ENCODE results near the gene MLIP. TPM values are rescaled to one million over a fixed set of nuclear protein-coding genes. Genes with fewer than 3 reads are reported as not detected.

The MLIP gene
- total and polyA plus RNA-seq, 2 experiments from 2014 or later: not detected

DNA sequence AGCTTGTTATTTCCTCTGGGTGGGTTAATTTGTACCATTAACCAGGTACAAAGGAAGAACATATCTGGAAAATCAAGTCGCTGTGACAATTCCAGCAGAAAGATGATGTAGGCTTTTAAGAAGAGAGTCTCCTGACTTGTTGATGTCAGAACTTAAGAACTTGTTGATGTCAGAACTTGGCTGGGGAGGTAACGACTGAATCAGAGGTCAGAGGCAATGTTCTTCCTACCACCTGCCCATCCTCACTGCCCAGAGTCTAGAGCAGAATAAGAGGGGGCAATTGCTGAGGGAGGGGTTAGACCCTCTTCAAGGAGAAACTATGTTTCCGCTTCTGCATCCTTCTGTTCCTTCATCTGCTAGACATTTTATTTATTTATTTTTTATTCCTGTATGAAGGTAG lies 18.9 kb downstream of the MLIP start:
- Histone ChIP-seq H3K36me3 (ENCODE audit: insufficient read depth) (no peaks in the 10 kb centered on the region), H2AFZ (no peak overlapping the region), H3K4me2 (no peak overlapping the region), H4K20me1 (replicated peaks; ENCODE audit: insufficient read depth) (no peaks in the 10 kb centered on the region), H3K4me1 (ENCODE audit: insufficient read depth) (0 out of 2 replicates have a peak, but pooled peaks cover 3% of the 10 kb centered on the region), H3K79me2 (replicated peaks; ENCODE audit: insufficient read depth) (no peaks in the 10 kb centered on the region), H3K4me3 (no peak overlapping the region), H3K9me2 (ENCODE audit: insufficient read depth) (no peaks in the 10 kb centered on the region; the same call in 1 of the 2 replicates), H3K27ac (ENCODE audit: low read depth) (no peak overlapping the region), H3F3A (replicated peaks; ENCODE audit: low read depth) (no peaks in the 10 kb centered on the region), H3K27me3 (ENCODE audit: insufficient read depth) (no peaks in the 10 kb centered on the region)
- no peaks in the 10 kb centered on the region for H3K36me3 Mint-ChIP-seq (ENCODE audit: low read depth)
- DNase-seq (ENCODE audit: low spot score) (no peak), ATAC-seq (no peak)
- H3K4me3 Mint-ChIP-seq: no peak overlapping the region
- H3K9me3 Mint-ChIP-seq: no peaks in the 10 kb centered on the region
- no peak overlapping the region for H3K27ac Mint-ChIP-seq
- H3K27me3 Mint-ChIP-seq (ENCODE audit: insufficient read depth, low read depth, poor library complexity): no peaks in the 10 kb centered on the region
- TF ChIP-seq JUNB (IDR thresholded peaks at IDR 0.05; ENCODE audit: unreplicated experiment) (no peak), REST (IDR thresholded peaks at IDR 0.05; ENCODE audit: unreplicated experiment) (no peak), CREB1 (CRISPR knock-in tag; IDR thresholded peaks at IDR 0.05; ENCODE audit: low read depth) (no peak), ZNF331 (CRISPR knock-in tag; IDR thresholded peaks at IDR 0.05; ENCODE audit: low read depth) (no peak), STAT1 (IDR thresholded peaks at IDR 0.05; ENCODE audit: unreplicated experiment) (no peak), ZNF462 (CRISPR knock-in tag; IDR thresholded peaks at IDR 0.05) (no peak), ZNF114 (CRISPR knock-in tag; IDR thresholded peaks at IDR 0.05) (no peak), EZH2phosphoT487 (IDR thresholded peaks at IDR 0.05; ENCODE audit: unreplicated experiment) (no peak), EZH2 (IDR thresholded peaks at IDR 0.05; ENCODE audit: low read depth, unreplicated experiment) (no peak), POLR2AphosphoS5 (IDR thresholded peaks at IDR 0.05; ENCODE audit: low read depth) (no peak)
- TF ChIP-seq, protein P1, sequence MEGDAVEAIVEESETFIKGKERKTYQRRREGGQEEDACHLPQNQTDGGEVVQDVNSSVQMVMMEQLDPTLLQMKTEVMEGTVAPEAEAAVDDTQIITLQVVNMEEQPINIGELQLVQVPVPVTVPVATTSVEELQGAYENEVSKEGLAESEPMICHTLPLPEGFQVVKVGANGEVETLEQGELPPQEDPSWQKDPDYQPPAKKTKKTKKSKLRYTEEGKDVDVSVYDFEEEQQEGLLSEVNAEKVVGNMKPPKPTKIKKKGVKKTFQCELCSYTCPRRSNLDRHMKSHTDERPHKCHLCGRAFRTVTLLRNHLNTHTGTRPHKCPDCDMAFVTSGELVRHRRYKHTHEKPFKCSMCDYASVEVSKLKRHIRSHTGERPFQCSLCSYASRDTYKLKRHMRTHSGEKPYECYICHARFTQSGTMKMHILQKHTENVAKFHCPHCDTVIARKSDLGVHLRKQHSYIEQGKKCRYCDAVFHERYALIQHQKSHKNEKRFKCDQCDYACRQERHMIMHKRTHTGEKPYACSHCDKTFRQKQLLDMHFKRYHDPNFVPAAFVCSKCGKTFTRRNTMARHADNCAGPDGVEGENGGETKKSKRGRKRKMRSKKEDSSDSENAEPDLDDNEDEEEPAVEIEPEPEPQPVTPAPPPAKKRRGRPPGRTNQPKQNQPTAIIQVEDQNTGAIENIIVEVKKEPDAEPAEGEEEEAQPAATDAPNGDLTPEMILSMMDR (conservative IDR thresholded peaks at IDR 0.05; ENCODE audit: low read depth in 2 of 2): no peak
- H3K4me1 Mint-ChIP-seq: peaks cover 4% of the 10 kb centered on the region; the same call in 2 of the 3 replicates
